Measurements from ENCODE around the gene HIRA.

The HIRA gene

GRCh38 chr22:19355413-19356157 is 75.9 kb downstream of the HIRA start:
- no peak for ATAC-seq
- H3K27ac Mint-ChIP-seq, result no peak overlapping the region
- no peak overlapping the region for H3K4me3 Mint-ChIP-seq
- H3K27me3 Mint-ChIP-seq, result no peaks in the 10 kb centered on the region
- H3K4me1 Mint-ChIP-seq, result peaks cover 22% of the 10 kb centered on the region
- no peaks in the 10 kb centered on the region for H3K9me3 Mint-ChIP-seq
- H3K36me3 Mint-ChIP-seq, result peaks cover 54% of the 10 kb centered on the region

GRCh38 chr22:19354201-19354600 is 77.3 kb downstream of the HIRA start:
- Mint-ChIP-seq H3K27me3 (no peaks in the 10 kb centered on the region), H3K9me3 (no peaks in the 10 kb centered on the region), H3K4me3 (no peak overlapping the region), H3K4me1 (peaks cover 8% of the 10 kb centered on the region), H3K36me3 (peaks cover 55% of the 10 kb centered on the region), H3K27ac (no peak overlapping the region)
- no peak for ATAC-seq

DNA sequence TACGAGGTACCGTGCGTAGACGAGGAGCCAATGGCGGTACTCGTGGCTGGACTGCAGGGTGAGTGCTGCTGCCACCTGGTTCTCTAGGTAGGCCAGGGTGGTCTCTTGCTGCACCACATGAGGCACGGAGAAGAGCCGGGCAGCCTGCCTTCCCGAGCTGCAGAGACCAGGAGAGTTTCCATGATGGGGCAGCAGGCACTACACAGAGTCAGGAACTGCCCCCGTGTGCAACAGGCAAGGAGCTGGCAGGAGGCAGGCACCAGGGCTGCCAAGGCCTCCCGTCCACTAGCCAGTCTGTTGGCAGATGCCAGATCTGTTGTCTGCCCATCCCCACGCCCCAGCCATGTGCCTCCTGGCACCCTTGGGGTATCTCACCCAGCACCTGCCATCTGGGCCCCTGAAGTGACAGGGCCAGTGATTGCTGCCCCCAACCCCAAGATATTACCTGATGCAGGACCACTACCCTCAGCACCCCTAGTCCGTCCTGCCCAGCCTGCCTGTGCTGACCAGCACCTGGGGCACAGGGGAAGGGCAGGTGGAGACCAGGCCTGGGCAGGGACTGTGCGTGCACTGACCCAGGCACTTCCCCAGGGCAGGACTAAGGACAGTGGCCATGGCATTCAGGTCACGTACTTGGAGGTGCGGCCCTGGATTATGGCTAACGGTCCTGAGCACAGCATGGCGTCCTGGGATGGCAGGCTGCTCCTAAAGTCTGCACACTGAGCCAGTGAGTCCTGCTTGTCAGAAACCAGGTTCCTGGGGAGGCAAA is 78.0 kb downstream of the HIRA start:
- Mint-ChIP-seq H3K27ac (no peak overlapping the region), H3K9me3 (no peaks in the 10 kb centered on the region), H3K4me1 (peaks cover 6% of the 10 kb centered on the region), H3K36me3 (peaks cover 53% of the 10 kb centered on the region), H3K27me3 (no peaks in the 10 kb centered on the region), H3K4me3 (no peak overlapping the region)
- ATAC-seq, result no peak

- no peak for ATAC-seq
- H3K4me3 Mint-ChIP-seq, result no peak overlapping the region
- H3K4me1 Mint-ChIP-seq, result no peaks in the 10 kb centered on the region
- H3K27me3 Mint-ChIP-seq, result no peaks in the 10 kb centered on the region
- peaks cover 48% of the 10 kb centered on the region for H3K36me3 Mint-ChIP-seq
- no peaks in the 10 kb centered on the region for H3K9me3 Mint-ChIP-seq
- no peak overlapping the region for H3K27ac Mint-ChIP-seq
Observed at GRCh38 chr22:19352766-19353165, 78.8 kb downstream of the HIRA start.

- Mint-ChIP-seq H3K27me3 (no peaks in the 10 kb centered on the region), H3K9me3 (no peaks in the 10 kb centered on the region), H3K27ac (no peak overlapping the region), H3K4me3 (no peak overlapping the region), H3K36me3 (peaks cover 54% of the 10 kb centered on the region), H3K4me1 (no peaks in the 10 kb centered on the region)
- no peak for ATAC-seq
Observed at GRCh38 chr22:19352217-19352616, 79.3 kb downstream of the HIRA start.

DNA sequence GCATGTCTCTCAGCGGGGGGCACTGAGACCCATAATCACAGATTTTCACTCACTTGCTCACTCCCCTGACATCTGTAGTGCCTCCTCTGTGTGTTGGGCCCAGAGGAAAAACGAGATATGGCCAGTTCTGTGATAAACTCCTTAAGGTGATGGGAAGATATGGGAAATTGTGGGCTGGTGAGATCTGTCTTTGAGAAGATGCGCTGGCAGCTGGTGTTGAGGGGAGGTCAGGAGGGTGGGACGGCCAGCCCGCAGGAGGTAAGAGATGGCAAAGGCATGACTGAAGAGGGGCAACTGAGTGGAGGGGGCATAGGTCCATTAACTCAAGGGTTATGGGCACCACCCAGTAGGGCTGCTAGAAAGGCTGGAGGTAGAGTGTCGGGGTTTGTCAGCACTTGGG is 79.9 kb downstream of the HIRA start:
- no peak for ATAC-seq
- no peaks in the 10 kb centered on the region for H3K9me3 Mint-ChIP-seq
- no peak overlapping the region for H3K4me3 Mint-ChIP-seq
- no peaks in the 10 kb centered on the region for H3K4me1 Mint-ChIP-seq
- H3K27ac Mint-ChIP-seq, result no peak overlapping the region
- peaks cover 56% of the 10 kb centered on the region for H3K36me3 Mint-ChIP-seq
- no peaks in the 10 kb centered on the region for H3K27me3 Mint-ChIP-seq

GRCh38 chr22:19350947-19351346 is 80.6 kb downstream of the HIRA start:
- Mint-ChIP-seq H3K4me1 (no peaks in the 10 kb centered on the region), H3K27me3 (no peaks in the 10 kb centered on the region), H3K4me3 (no peak overlapping the region), H3K36me3 (peaks cover 56% of the 10 kb centered on the region), H3K27ac (no peak overlapping the region), H3K9me3 (no peaks in the 10 kb centered on the region)
- ATAC-seq, result no peak

DNA sequence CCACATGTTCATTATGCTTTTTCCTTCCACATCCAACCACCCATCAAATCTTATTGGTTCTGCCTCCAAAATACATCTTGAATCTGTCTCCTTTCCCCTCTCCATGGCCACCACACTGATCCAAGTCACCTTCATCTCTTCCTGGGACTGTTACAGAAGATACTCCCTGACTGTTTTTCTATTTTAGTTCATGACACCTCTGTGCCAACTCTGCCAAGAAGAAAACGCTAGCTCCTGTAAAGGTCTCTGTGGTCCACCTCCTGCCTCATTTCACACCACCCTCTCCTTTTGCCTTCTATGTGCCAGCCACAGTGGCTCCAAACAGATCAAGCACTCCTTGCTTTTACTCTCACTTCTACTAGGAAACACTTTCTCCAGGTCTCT is 81.1 kb downstream of the HIRA start:
- Mint-ChIP-seq H3K27me3 (no peaks in the 10 kb centered on the region), H3K9me3 (no peaks in the 10 kb centered on the region), H3K27ac (no peak overlapping the region), H3K4me3 (no peak overlapping the region), H3K4me1 (no peaks in the 10 kb centered on the region), H3K36me3 (peaks cover 60% of the 10 kb centered on the region)
- ATAC-seq, result no peak

- Mint-ChIP-seq H3K27ac (no peak overlapping the region), H3K36me3 (peaks cover 64% of the 10 kb centered on the region), H3K27me3 (no peaks in the 10 kb centered on the region), H3K9me3 (no peaks in the 10 kb centered on the region), H3K4me1 (no peaks in the 10 kb centered on the region), H3K4me3 (no peak overlapping the region)
- ATAC-seq, result no peak
Observed at GRCh38 chr22:19349778-19350475, 81.6 kb downstream of the HIRA start.

GRCh38 chr22:19346677-19347265 is 84.8 kb downstream of the HIRA start:
- Mint-ChIP-seq H3K36me3 (peaks cover 90% of the 10 kb centered on the region), H3K27ac (no peak overlapping the region), H3K9me3 (peaks cover 12% of the 10 kb centered on the region), H3K4me1 (no peaks in the 10 kb centered on the region), H3K27me3 (no peaks in the 10 kb centered on the region), H3K4me3 (no peak overlapping the region)
- no peak for ATAC-seq

DNA sequence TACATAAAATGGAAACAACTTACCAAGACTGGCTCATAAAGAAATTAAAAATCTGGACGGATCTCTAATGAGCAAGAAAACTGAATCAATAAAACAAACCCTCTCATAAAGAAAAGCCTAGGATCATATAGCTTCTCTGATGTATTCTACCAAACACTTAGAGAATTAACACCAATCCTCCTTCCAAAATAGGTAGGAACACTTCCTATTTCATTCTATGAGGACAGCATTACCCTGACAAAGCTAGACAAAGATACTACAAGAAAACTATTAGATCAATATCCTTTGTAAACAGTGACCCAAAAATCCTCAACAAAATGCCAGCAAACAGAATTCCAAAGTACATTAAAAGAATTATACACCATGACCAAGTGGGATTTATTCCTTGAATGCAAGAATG is 87.1 kb downstream of the HIRA start:
- Mint-ChIP-seq H3K36me3 (peaks cover 90% of the 10 kb centered on the region), H3K9me3 (peaks cover 17% of the 10 kb centered on the region), H3K4me1 (no peaks in the 10 kb centered on the region), H3K4me3 (no peak overlapping the region), H3K27me3 (no peaks in the 10 kb centered on the region), H3K27ac (no peak overlapping the region)
- no peak for ATAC-seq

DNA sequence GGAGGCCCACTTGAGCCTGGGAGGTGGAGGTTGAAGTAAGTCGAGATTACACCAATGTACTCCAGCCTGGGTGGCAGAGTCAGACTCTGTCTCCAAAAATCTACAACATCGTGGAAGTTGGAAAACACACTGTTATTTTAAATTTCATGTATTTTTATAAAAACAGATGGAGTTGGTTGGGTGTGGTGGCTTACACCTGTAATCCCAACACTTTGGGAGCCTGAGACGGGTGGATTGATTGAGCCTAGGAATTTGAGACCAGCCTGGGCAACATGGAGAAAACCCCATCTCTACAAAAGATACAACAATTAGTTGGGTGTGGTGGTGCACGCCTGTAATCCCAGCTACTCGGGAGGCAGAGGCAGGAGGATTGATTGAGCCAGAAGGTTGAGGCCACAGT is 88.1 kb downstream of the HIRA start:
- H3K27me3 Mint-ChIP-seq, result no peaks in the 10 kb centered on the region
- H3K36me3 Mint-ChIP-seq, result peaks cover 95% of the 10 kb centered on the region
- no peaks in the 10 kb centered on the region for H3K4me1 Mint-ChIP-seq
- H3K9me3 Mint-ChIP-seq, result peaks cover 22% of the 10 kb centered on the region
- no peak for ATAC-seq
- no peak overlapping the region for H3K4me3 Mint-ChIP-seq
- H3K27ac Mint-ChIP-seq, result no peak overlapping the region

DNA sequence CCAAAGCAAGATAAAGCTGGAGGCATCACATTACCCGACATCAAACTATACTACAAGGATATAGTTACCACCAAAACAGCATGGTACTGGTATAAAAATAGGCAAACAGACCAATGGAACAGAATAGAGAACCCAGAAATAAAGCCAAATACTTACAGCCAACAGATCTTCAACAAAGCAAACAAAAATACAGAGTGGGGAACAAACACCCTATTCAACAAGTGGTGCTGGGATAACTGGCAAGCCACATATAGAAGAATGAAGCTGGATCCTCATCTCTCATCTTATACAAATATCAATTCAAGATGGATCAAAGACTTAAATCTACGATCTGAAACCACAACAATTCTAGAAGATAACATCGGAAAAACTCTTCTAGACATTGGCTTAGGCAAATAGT is 90.0 kb downstream of the HIRA start:
- Mint-ChIP-seq H3K4me1 (no peaks in the 10 kb centered on the region), H3K27ac (no peak overlapping the region), H3K27me3 (no peaks in the 10 kb centered on the region), H3K36me3 (peaks cover 99% of the 10 kb centered on the region), H3K4me3 (no peak overlapping the region), H3K9me3 (peaks cover 28% of the 10 kb centered on the region)
- ATAC-seq, result no peak

- ATAC-seq, result no peak
- Mint-ChIP-seq H3K27ac (no peak overlapping the region), H3K36me3 (peaks cover 99% of the 10 kb centered on the region), H3K27me3 (no peaks in the 10 kb centered on the region), H3K4me1 (no peaks in the 10 kb centered on the region), H3K9me3 (peaks cover 35% of the 10 kb centered on the region), H3K4me3 (no peak overlapping the region)
Observed at GRCh38 chr22:19337137-19337536, 94.4 kb downstream of the HIRA start.

All from stimulated activated memory B cell treated with anti-CD40 and anti-IgM and Interleukin-4, amounts not matched to agents 10 μg/mL and 1 μg/mL and 100 μg/mL, for 72 hours (primary cell).